Spleen (tissue), 7 donors: ENCODE results near the gene SRSF8.

Experiments used
- CTCF ChIP-seq, 11 experiments: fragments of 200-600 bp in 7 of 11; fragments of 450-650 bp in 4 of 11; sonication (generic) in 4 of 11; IDR thresholded peaks in 8 of 11; conservative IDR thresholded peaks in 3 of 11; 1 replicate in 7 of 11; 2 replicates in 4 of 11; pipeline versions ENCODE4 v1.4.0 to v1.8.0; 2016 to 2021; ENCODE audit warnings: antibody characterized with exemption in 11 of 11, inconsistent platforms in 4 of 11, mild to moderate bottlenecking in 1 of 11
- POLR2A ChIP-seq, 3 donors: fragments of 450-650 bp; IDR thresholded peaks; one replicate each; pipeline ENCODE4 v1.5.1; 2017; ENCODE audit warnings: antibody characterized with exemption in 3 of 3, mild to moderate bottlenecking in 1 of 3
- donor health status: DM: no; HTN: no; CAD: no; lungs with moderate emphysema.
- donor health status: DM: no; HTN: no; CAD: no.
- donor health status: DM: no; HTN: no; CAD: no.

- TF ChIP-seq POLR2A (IDR thresholded peaks at IDR 0.05) (peak in 2 of 3 donors; percentile 86 to 90), CTCF (IDR thresholded peaks at IDR 0.05 in 8 of 11, conservative IDR thresholded peaks at IDR 0.05 in 3 of 11) (peak in 2 of 11 experiments; percentile 4 to 17)
Measured at GRCh38 chr11:95089620-95090542, 23.2 kb downstream of the SRSF8 start, which contains the start of gene ENDOD1.
